HepG2 (cell line): ENCODE results near the gene THBD.

Experiments
- AFF4 ChIP-seq: sonication (generic); formaldehyde crosslinking; IDR thresholded peaks from 2 replicates; pipeline ENCODE4 v1.4.0; 2020; ENCODE audit warnings: missing genetic modification reagents
- JUN ChIP-seq: sonication (generic); formaldehyde crosslinking; IDR thresholded peaks from 2 replicates; pipeline ENCODE4 v1.4.0; 2020; ENCODE audit warnings: mild to moderate bottlenecking, missing genetic modification reagents
- KAT2B ChIP-seq: fragments of 150-350 bp; IDR thresholded peaks from 2 replicates; pipeline ENCODE4 v1.6.1; 2014; ENCODE audit warnings: low read depth, low read length, borderline replicate concordance
- MBD4 ChIP-seq: IDR thresholded peaks from 2 replicates; pipeline ENCODE4 v1.6.1; 2012; ENCODE audit warnings: low read length, inconsistent platforms, borderline replicate concordance
- ONECUT2 ChIP-seq: sonication (generic); formaldehyde crosslinking; IDR thresholded peaks from 2 replicates; pipeline ENCODE4 v1.4.0; 2020; ENCODE audit warnings: missing genetic modification reagents
- SP1 ChIP-seq, 2 experiments: fragments of 450-650 bp in 1 of 2; sonication (generic) in 1 of 2; formaldehyde crosslinking in 1 of 2; IDR thresholded peaks; 2 replicates each; pipeline versions ENCODE4 v1.4.0 to v1.6.1; 2016 to 2020; ENCODE audit warnings: missing genetic modification reagents in 1 of 2
- TCF12 ChIP-seq, 2 experiments: fragments of 450-650 bp in 1 of 2; sonication (generic) in 1 of 2; formaldehyde crosslinking in 1 of 2; IDR thresholded peaks; 2 replicates each; pipeline versions ENCODE4 v1.6.1 to v1.8.0; 2017 to 2022; ENCODE audit warnings: antibody characterized with exemption in 1 of 2, mild to moderate bottlenecking in 1 of 2, missing genetic modification reagents in 1 of 2, moderate library complexity in 1 of 2
- ZFP36 ChIP-seq: fragments of 150-350 bp; IDR thresholded peaks from 2 replicates; pipeline ENCODE4 v1.6.1; 2018; ENCODE audit warnings: borderline replicate concordance, low read length, low read depth; ENCODE audit not compliant: partially characterized antibody
- ZFYVE20 ChIP-seq: sonication (generic); formaldehyde crosslinking; IDR thresholded peaks from 2 replicates; pipeline ENCODE4 v1.8.0; 2023; ENCODE audit warnings: low read depth, mild to moderate bottlenecking, moderate library complexity, missing genetic modification reagents, borderline replicate concordance
- TF ChIP-seq, protein P1 (sequence below): sonication (generic); formaldehyde crosslinking; IDR thresholded peaks from 2 replicates; pipeline ENCODE4 v1.5.0; 2020; ENCODE audit warnings: mild to moderate bottlenecking, missing genetic modification reagents, moderate library complexity

DNA sequence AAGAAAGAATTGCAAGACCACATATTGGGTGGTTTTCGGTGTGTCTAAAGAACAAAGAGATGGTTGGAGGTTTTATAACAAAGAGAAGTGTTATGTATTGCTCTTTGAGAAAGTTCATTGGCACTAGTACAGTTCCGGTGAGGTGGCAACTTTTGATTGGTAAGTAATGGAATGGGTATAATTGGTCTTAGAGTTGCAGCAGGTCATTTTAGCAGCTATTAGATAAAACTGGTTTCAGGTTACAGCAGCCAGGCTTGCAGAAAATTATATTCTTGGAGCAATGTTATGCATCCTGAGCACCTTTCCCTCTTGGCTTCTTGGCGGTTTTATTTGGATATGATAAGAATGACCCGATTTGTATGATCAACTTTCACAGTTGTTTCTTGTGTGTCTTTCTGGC lies 26.6 kb downstream of the THBD start:
- no peak for TF ChIP-seq AFF4
- no peak for TF ChIP-seq TCF12 (IDR thresholded peaks at IDR 0.05)
- TF ChIP-seq TCF12 (CRISPR knock-in tag; IDR thresholded peaks at IDR 0.05), result no peak
- no peak for TF ChIP-seq ZFP36
- no peak for TF ChIP-seq MBD4
- TF ChIP-seq, protein P1, sequence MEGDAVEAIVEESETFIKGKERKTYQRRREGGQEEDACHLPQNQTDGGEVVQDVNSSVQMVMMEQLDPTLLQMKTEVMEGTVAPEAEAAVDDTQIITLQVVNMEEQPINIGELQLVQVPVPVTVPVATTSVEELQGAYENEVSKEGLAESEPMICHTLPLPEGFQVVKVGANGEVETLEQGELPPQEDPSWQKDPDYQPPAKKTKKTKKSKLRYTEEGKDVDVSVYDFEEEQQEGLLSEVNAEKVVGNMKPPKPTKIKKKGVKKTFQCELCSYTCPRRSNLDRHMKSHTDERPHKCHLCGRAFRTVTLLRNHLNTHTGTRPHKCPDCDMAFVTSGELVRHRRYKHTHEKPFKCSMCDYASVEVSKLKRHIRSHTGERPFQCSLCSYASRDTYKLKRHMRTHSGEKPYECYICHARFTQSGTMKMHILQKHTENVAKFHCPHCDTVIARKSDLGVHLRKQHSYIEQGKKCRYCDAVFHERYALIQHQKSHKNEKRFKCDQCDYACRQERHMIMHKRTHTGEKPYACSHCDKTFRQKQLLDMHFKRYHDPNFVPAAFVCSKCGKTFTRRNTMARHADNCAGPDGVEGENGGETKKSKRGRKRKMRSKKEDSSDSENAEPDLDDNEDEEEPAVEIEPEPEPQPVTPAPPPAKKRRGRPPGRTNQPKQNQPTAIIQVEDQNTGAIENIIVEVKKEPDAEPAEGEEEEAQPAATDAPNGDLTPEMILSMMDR (CRISPR knock-in tag), result no peak
- TF ChIP-seq JUN, result no peak
- TF ChIP-seq ONECUT2 (CRISPR knock-in tag), result no peak
- no peak for TF ChIP-seq ZFYVE20 (CRISPR knock-in tag)
- TF ChIP-seq SP1 (IDR thresholded peaks at IDR 0.05), result no peak
- TF ChIP-seq SP1 (CRISPR knock-in tag; IDR thresholded peaks at IDR 0.05), result no peak
- no peak for TF ChIP-seq KAT2B
